ENCODE measurements around the gene APOBEC3A. TPM values are rescaled to one million over a fixed set of nuclear protein-coding genes. Genes with fewer than 3 reads are reported as not detected.

Gene APOBEC3A
- total and polyA plus RNA-seq, 10 of the 15 experiments (the other 5 are each of a cell fraction or from before 2014, with no cell fraction given), result 0.20 TPM; not detected in 9

DNA sequence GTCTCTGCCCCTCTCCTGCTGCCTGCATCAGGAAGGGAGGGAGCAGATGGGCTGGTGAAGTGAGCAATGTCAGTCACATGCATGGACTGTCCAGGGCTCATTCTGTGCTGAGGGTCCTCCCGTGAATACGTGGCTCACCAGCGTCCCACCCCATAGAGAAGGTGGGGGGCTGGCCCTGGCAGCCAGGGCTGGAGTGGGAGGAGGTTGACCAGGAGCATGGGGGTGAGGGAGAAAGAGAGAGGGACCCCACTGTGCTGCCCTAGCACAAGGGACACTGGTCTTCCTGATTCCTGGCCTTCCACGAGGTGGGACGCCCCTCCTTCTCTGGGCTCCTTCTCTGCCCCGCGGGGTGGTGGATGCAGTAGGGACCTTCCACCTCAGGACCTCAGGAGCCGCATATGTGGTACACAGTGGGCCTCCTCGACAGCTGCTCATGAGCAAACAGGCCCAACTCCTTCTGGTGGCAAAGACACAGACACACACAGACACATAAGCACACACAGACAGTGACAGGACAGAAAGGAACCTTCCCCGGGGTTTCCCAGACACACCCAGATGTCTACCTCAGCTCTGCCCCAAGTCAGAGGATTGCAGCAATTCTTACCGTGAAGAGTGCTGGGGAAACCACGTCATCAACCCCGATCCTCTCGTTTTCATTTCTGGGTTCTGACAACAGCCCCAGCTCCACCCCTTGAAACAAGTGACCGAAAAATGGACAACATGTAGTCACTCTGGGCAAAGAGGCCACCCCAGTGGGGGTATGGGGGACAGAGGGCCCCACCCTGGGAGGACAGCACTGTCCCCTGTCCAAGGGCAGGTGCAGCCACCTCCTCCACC is 3.6 kb upstream of the APOBEC3A start:
- no TSS peak for BruUV-seq (replicated peaks)
- Histone ChIP-seq H3K27ac (ENCODE audit: control insufficient read depth, insufficient read depth) (peak overlapping the region; percentile 78), H3K4me1 (ENCODE audit: control insufficient read depth, insufficient read depth, low read length) (peaks cover 24% of the 10 kb centered on the region), H3K27me3 (replicated peaks in 1 of 2; ENCODE audit: control insufficient read depth in 2 of 2, insufficient read depth in 2 of 2, low read length in 1 of 2) (no peaks in the 10 kb centered on the region), H3K4me3 (peak overlapping the region; percentile 48), H3K4me2 (ENCODE audit: control insufficient read depth, insufficient read depth) (peak overlapping the region; percentile 81), H3K9me3 (replicated peaks; ENCODE audit: control insufficient read depth, insufficient read depth, low read length) (no peaks in the 10 kb centered on the region), H3K36me3 (ENCODE audit: control insufficient read depth in 2 of 2, insufficient read depth in 2 of 2, low read length in 1 of 2) (no peaks in the 10 kb centered on the region), H3K79me2 (ENCODE audit: control insufficient read depth, insufficient read depth, low read length) (no peaks in the 10 kb centered on the region), H3K9ac (ENCODE audit: control insufficient read depth, insufficient read depth, low read length) (peak overlapping the region; percentile 73), H2AFZ (ENCODE audit: control insufficient read depth, low read depth, low read length) (peak overlapping the region; percentile 30; the same call in 1 of the 2 replicates), H4K20me1 (ENCODE audit: control insufficient read depth, insufficient read depth) (no peaks in the 10 kb centered on the region)
- ChIA-PET CTCF (interaction anchor here (1.0 to 6.4 kb wide), 5 partner anchors 12 to 84 kb away, joined by 3 to 41 read pairs (median 10); no protein-coding TSS in a partner anchor), POLR2A (interaction anchor here (0.9 to 1.6 kb wide), 4 partner anchors 9 to 83 kb away, joined by 3 to 7 read pairs (median 4); no protein-coding TSS in a partner anchor), RAD21 (ENCODE audit: unreplicated experiment) (interaction anchor here (0.6 to 1.6 kb wide), 8 partner anchors 11 to 194 kb away, joined by 3 to 7 read pairs (median 4); partner anchors contain the start of gene CBX6), SMC1A (ENCODE audit: uncharacterized antibody, unreplicated experiment) (interaction anchor here (0.6 to 1.8 kb wide), 7 partner anchors 11 to 140 kb away, joined by 3 to 7 read pairs (median 4); partner anchors contain the start of gene APOBEC3B)
- FAIRE-seq (peak; percentile 95), ATAC-seq (peak; percentile 94), DNase-seq (ENCODE audit: low read depth, low spot score) (peak; percentile 85)
- 39% methylated on average over 15 of the region's 15 CpGs for WGBS (ENCODE audit: insufficient coverage, insufficient replicate concordance, low lambda C conversion rate, missing lambda C conversion rate)
- in situ Hi-C loops (cut with MboI) (no loop called here), intact Hi-C loops (cut with micrococcal nuclease; ENCODE audit: unreplicated experiment) (no loop called here)
- peak; percentile 24; the same call in 1 of the 2 replicates for TF ChIP-seq FOXK2 (IDR thresholded peaks at IDR 0.05)
- TF ChIP-seq SMAD5 (IDR thresholded peaks at IDR 0.05; ENCODE audit: low read depth), result no peak
- TF ChIP-seq IRF4 (IDR thresholded peaks at IDR 0.05; ENCODE audit: low read depth, low read length), result 0 out of 2 replicates have a peak, but pooled peaks have one; percentile 7
- 0 out of 2 replicates have a peak, but pooled peaks have one; percentile 14 for TF ChIP-seq DPF2 (IDR thresholded peaks at IDR 0.05)
- no peak for TF ChIP-seq CUX1 (IDR thresholded peaks at IDR 0.05; ENCODE audit: insufficient replicate concordance, low read depth, low read length)
- 0 out of 2 replicates have a peak, but pooled peaks have one; percentile 52 for TF ChIP-seq STAT1 (conservative IDR thresholded peaks at IDR 0.05)
- no peak for TF ChIP-seq BRCA1 (IDR thresholded peaks at IDR 0.05; ENCODE audit: low read depth, low read length)
- TF ChIP-seq SMARCA5 (IDR thresholded peaks at IDR 0.05), result no peak
- peak; percentile 89 for TF ChIP-seq POLR2AphosphoS5 (IDR thresholded peaks at IDR 0.05; ENCODE audit: low read length)
- no peak for TF ChIP-seq TCF3 (IDR thresholded peaks at IDR 0.05; ENCODE audit: borderline replicate concordance, insufficient read depth, low read depth, low read length)
- TF ChIP-seq, protein P1, sequence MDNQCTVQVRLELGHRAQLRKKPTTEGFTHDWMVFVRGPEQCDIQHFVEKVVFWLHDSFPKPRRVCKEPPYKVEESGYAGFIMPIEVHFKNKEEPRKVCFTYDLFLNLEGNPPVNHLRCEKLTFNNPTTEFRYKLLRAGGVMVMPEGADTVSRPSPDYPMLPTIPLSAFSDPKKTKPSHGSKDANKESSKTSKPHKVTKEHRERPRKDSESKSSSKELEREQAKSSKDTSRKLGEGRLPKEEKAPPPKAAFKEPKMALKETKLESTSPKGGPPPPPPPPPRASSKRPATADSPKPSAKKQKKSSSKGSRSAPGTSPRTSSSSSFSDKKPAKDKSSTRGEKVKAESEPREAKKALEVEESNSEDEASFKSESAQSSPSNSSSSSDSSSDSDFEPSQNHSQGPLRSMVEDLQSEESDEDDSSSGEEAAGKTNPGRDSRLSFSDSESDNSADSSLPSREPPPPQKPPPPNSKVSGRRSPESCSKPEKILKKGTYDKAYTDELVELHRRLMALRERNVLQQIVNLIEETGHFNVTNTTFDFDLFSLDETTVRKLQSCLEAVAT (IDR thresholded peaks at IDR 0.05), result 0 out of 2 replicates have a peak, but pooled peaks have one; percentile 36
- TF ChIP-seq, protein P2, sequence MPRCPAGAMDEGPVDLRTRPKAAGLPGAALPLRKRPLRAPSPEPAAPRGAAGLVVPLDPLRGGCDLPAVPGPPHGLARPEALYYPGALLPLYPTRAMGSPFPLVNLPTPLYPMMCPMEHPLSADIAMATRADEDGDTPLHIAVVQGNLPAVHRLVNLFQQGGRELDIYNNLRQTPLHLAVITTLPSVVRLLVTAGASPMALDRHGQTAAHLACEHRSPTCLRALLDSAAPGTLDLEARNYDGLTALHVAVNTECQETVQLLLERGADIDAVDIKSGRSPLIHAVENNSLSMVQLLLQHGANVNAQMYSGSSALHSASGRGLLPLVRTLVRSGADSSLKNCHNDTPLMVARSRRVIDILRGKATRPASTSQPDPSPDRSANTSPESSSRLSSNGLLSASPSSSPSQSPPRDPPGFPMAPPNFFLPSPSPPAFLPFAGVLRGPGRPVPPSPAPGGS (IDR thresholded peaks at IDR 0.05; ENCODE audit: borderline replicate concordance, insufficient read depth, low read depth, low read length, poor library complexity, severe bottlenecking), result peak; percentile 30
- TF ChIP-seq CEBPB (IDR thresholded peaks at IDR 0.05; ENCODE audit: borderline replicate concordance in 1 of 2, low read depth in 2 of 2, low read length in 2 of 2), result peak in 1 of 2 experiments; percentile 58; a peak in 1 of 4 replicates
